Stimulated activated CD8-positive, alpha-beta memory T cell treated with anti-CD3 and anti-CD28 coated beads, Interleukin-2, amount 100 ng/mL, for 1 hour (primary cell): ENCODE results near the gene LHX6.
A peak's percentile ranks its signal among the peaks of the same experiment; 100 is the strongest.

Experiments used
- DNase-seq, 2 donors: peaks; one replicate each; pipeline ENCODE4 v3.0.0-alpha.2; 2020; ENCODE audit warnings: low read depth in 2 of 2

Gene LHX6

DNA sequence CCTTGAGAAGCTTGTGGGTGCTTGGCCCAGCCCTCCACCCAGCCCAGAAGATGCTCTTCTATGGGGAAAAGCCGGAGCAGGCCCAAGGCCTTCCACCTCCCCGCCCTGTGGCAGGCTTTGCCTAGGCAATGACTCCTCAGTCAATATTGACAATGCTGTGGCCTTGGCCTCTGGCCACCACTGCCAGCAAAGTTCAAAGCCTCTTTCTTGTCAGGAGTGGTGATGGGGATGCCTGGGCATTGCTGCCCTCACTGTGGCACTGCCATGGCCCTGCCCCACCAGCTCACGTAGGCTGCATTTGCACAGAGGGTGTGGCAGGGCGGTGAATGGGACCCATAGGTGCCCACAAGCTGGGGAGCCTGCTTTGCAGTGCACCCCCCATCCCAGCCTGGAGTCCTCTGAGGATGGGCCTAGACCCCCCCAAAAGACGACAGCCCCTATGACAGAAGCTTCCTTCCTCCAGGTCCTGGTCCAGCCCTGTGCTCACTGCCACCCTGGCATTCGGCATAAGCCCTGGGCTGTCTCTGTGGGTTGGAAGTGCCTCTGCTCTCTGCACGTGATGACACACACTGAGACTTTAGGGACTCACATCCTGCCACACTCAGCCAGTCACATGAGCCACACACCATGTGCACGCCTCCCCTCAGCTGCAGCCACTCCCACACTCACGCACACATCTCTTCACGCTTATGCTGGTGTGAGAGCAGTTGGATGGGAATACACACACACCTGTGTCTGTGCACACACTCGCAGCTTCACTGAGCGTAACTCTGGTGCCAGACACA lies 38.0 kb downstream of the LHX6 start:
- DNase-seq = no peak

- DNase-seq = no peak
These were observed 40.4 kb downstream of the LHX6 start for GRCh38 chr9:122188369-122188768.

DNA sequence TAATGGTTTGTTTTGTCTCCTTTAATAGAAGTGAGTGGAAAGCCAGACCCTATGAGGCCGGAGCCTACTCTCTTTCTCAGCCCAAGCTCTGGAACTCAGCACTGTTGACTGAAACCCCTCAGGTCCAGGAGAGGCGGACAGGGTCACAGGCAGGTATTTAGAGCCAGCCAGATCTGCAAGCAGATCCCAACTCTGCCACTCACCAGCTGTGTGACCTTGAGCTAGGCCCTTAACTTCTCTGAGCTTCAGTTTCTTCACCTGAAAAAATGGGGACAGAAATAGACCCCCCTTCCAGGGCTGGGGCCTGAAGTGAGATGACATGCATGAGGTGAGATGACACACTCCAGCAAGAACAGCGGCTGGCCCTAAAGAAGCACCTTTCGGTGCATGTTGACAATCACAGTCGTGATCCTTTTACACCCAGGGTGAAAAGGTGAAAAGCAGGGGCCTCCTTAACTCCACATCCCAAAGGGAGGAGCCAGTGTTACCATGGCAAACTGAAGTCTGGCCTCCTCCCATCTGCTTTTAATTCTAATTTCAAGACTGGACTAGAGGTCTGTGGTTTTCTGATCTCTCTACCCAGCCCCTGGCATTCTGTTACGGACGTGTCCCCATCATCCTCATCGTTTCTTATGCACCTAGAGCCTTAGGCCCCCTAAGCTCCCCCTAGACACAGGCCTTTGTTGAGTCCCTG lies 41.8 kb downstream of the LHX6 start:
- DNase-seq = no peak

GRCh38 chr9:122186301-122186700 lies 42.5 kb downstream of the LHX6 start:
- no peak for DNase-seq

DNA sequence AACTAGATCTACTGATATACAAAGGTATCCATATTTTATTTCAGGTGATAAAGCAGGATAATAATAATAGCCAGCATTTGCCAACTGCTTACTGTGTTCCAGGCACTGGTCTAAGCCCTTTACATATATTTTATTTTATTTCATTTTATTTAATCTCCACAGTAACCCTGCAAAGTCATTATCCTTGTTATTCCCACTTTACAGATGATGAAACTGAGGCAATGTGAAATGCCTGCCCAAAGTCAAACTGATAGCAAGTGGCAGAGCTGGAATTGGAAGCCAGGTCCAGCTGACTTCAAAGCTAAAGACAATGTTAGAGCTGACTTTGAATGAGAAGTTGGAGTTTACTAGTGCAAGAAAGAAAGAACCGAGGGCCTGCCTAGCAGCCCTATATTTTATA lies 44.2 kb downstream of the LHX6 start:
- DNase-seq = no peak

DNA sequence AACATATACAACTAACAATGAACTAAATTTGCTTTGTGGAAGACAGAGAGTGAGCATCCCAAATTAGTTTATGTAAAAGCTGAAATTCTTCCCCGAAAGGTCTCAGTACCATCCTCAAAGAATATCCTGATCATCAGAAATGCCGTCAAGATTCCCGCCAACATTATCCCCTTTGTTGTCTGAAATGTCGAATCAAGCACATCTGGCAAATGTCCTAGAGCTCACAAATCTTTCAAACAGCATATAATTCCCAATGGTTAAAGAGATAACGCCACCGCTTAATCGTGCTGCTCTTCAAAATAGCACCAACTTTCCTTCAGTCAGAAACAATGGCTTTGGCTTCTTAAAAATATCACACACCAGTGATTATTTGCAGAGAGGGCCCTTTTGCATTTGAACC lies 45.3 kb downstream of the LHX6 start:
- DNase-seq = no peak

DNA sequence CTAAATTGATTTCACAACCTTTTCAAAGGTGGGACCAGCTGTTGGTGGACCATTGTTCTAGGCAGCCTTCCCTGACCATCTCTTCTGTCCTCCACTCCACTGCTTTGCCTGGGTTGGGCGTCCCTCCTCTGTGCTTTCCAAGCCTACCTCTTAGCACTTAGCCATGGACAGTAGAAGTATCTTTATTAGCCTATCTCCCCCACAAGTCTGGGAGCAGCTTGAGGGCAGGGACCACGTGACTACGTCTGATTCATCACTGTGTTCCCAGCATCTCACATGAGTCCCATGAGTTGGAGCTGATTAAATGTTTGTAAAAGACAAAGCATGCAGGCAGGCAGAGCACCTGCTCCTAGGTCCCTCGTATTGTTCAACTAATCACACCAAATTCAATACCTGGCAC lies 48.1 kb downstream of the LHX6 start:
- no peak for DNase-seq

DNA sequence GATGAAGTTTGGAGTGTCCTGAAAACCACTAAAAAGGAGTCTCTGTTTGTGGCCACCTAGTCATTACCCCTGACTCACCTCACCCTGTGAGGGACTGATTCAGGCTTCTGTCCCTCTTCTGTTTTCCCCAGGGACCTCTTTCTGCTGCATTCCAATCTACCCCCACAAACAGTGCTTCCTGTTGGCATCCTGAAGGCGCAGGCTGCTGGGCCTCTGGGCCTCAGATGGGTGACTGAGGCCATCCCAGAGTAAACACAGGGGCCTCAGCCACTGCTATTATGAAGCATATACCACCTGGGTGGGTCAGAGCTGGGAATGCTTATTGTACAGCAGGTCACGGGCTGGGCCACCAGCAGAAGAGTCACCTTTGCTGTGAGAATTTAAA lies 49.1 kb downstream of the LHX6 start:
- DNase-seq = no peak

DNA sequence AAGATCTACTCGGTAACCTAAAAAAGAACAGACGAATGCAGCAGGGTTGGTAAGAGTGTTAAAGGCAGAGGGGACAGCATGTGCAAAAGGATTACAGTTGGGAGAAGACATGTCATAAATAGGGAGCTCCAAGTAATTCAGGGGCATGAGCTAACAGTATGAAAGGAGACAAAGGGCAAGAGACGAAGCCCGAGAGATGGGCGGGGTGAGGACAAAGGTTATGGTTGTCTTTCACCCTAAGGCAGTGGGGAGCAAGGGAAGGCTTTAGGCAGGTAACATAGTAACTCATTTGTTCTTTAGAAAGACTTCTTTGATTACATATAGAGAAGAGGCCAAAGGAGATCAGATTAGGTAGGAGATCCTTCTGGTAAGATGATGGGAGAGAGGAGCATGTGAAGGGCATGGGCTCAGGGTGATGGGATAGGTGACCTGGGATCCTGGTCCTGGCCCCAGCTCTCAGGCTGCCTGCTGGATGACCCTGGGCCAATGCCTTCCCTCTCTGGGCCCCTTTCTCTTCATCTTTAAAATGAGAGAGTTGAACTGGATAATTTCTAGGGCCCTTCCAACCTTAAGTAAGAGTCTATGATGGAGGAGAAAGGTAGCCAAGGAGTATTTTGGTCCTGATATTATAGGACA lies 49.6 kb downstream of the LHX6 start:
- DNase-seq = no peak

DNA sequence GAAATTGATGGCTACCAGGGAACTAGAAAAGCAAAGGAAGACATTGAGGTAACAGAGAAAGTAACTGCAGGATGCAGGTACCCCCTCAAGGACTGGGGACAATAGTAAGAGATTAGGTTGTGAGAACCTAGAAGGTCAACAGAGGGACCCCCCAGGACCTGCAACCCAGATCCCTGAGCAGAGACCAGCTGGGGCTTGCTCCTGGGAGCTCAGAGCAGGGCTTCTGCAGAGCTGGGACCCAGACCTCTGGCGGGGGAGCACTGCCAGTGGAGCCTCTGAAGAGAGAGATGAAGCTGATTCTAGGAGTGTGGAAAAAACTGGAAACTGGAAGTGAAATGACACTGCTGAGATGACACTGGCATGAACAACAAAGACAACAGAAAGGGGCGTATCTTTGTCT lies 51.8 kb downstream of the LHX6 start:
- DNase-seq = no peak

DNA sequence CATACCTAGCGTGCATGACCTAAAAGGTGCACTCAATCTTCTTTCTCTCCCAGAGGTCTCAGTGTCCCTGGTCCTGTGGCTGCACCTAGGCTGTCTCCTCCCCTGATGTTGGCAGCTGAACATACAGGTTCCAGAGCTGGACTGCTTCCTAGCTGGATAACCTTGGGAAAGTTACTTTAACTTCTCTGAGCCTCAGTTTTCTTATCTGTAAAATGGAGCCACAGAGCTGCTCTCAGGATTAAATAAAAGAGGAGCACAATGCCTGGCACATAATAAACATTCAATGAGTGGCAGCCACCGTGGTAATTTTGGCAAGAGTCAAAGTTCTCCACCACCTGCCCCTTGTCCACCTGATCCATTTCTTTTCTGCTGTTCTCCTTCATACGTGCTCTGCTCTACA lies 55.1 kb downstream of the LHX6 start:
- DNase-seq = no peak

DNA sequence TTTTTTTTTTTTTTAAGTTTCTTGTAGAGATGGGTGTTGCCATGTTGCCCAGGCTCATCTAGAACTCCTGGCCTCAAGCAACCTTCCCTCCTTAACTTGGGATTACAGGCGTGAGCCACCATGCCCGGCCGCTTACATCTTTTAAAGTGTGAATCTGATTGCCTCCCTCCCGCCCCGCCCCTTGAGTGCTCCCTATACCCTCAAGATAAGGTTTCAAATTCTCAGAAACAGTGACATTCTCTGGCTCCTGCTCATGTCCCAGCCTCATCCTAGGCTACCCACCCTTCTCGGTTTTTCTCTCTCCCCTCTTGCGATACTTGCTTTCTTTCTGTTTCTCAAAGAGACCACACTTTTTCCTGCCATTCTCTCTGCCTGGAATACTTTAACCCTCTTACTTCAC lies 56.6 kb downstream of the LHX6 start:
- DNase-seq = no peak

- no peak for DNase-seq
These were observed 60.4 kb downstream of the LHX6 start for GRCh38 chr9:122168356-122168755.

DNA sequence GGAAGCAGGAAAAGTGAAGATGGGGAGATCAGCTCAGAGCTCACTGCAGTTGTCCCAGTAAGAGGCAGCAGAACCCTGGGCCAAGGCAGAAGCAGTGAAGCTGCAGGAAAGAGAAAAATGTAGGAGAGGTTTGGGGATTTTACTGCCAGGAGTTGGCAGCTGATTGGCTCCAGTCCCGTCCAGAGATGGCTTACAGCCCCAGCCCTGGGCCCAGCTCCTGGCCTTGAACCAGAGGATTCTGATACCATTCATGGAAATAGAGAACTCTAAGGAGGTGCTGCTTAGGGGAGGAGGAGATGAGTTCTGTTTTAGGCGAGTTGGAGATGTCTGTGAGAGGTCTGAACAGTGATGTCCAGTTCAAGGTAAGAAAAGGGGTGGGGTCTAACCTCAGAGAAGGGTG lies 64.5 kb downstream of the LHX6 start:
- no peak for DNase-seq

- no peak for DNase-seq
These were observed 66.3 kb downstream of the LHX6 start for GRCh38 chr9:122162415-122162814.

DNA sequence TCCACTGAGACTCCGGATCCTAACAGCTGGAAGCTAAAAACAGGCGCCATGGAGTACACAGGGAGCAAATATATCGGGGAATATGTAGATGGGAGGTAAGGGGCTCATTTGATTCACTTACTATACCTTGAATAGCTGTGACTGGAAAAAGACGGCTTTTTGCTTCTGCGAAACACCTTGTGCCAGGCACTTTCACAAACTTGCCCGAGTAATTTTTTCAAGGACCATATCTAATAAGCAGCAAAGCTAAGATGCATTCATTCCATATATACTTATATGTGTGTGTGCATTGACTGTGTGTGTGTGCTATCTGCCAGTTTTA lies 68.9 kb downstream of the LHX6 start:
- no peak for DNase-seq

- peak; percentile 89 to 94 for DNase-seq
These were observed 69.5 kb downstream of the LHX6 start, which contains the start of the genes MORN5 and NDUFA8 for GRCh38 chr9:122159026-122159924. Gene MORN5 (plus strand): TSS chr9:122159908. CDS start chr9:122159973, 65 bp downstream. Gene NDUFA8 (minus strand): TSS chr9:122159779. CDS start chr9:122159677, 102 bp downstream.

DNA sequence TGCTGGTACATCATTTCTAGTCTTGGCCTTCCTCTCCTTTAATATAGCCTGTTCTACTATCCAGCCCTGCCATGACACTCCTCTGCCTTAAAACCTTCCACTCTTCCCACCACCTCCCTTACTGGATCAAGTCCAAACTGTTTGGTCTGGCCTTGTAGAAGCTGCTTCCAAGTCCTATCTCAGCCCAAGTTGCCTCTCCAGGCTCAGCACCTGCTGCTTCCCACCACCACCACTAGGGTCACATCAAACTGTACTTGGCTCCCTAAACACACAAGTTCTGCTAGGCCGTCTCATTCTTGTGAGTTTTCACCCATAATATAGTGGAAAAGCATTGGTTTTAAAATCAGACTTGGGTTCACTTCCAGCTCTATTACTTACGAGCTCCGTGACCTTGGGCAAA lies 70.6 kb downstream of the LHX6 start:
- DNase-seq = no peak

DNA sequence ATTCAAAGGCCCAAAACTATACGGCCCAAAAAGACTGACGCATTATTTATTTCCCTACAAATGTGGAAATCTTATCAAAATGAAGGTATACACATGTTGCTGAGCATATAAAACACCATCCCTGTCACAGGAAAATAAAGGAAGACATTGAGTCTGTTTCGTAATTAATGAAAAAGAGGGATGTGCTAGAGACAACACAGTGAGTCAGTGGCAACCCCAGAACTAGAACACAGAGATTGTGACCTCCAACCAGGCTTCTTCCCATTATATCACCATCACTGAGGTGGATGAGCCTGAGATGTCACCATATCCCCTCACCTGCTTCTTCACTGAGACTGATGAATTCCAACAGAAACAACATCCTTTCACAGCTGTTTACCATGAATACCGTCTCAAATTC lies 73.0 kb downstream of the LHX6 start:
- DNase-seq = no peak
